B cell (primary cell): ENCODE results near the gene ITPR2.

Experiments used
- CTCF ChIP-seq: fragments of 200-600 bp; IDR thresholded peaks from one replicate; pipeline ENCODE4 v1.8.0; 2022; ENCODE audit warnings: antibody characterized with exemption, mild to moderate bottlenecking
- EZH2 ChIP-seq: IDR thresholded peaks from 2 replicates; pipeline ENCODE4 v1.6.1; 2012; ENCODE audit warnings: borderline replicate concordance, low read depth, mild to moderate bottlenecking, moderate library complexity, low read length; ENCODE audit not compliant: insufficient read depth, poor library complexity, severe bottlenecking

- TF ChIP-seq CTCF (no peak), EZH2 (no peak)
Observed at GRCh38 chr12:26617513-26617912, 215.5 kb downstream of the ITPR2 start.
